GM23248 (cell line): ENCODE results near the gene WDR75. TPM values are rescaled to one million over a fixed set of nuclear protein-coding genes. Genes with fewer than 3 reads are reported as not detected.
"Not testable (repeated sequence)": the region's sequence is repeated elsewhere in the genome, so short reads cannot be mapped to it uniquely, and the experiment has no call there.

Experiments used
- DNase-seq: peaks from one replicate; pipeline ENCODE4 v3.0.0-alpha.2; 2015
- H2AFZ ChIP-seq: fragments of 200-600 bp; sonication (generic); 2 replicates; pipeline ENCODE4 v1.6.1; 2016; ENCODE audit warnings: antibody characterized with exemption
- H3F3A ChIP-seq: fragments of 200-600 bp; sonication (generic); 2 replicates; pipeline ENCODE4 v1.6.1; 2016; ENCODE audit warnings: mild to moderate bottlenecking, antibody characterized with exemption, mixed run types; ENCODE audit not compliant: insufficient read depth
- H3K27ac ChIP-seq: fragments of 200-600 bp; sonication (generic); 2 replicates; pipeline ENCODE4 v1.5.1; 2016; ENCODE audit warnings: mild to moderate bottlenecking
- H3K27me3 ChIP-seq: fragments of 200-600 bp; sonication (generic); replicated peaks from 2 replicates; pipeline ENCODE4 v1.6.1; 2016; ENCODE audit warnings: mild to moderate bottlenecking; ENCODE audit not compliant: insufficient read depth
- H3K36me3 ChIP-seq: fragments of 200-600 bp; sonication (generic); 2 replicates; pipeline ENCODE4 v1.6.1; 2016; ENCODE audit warnings: low read depth, mild to moderate bottlenecking
- H3K4me1 ChIP-seq: fragments of 200-600 bp; sonication (generic); 2 replicates; pipeline ENCODE4 v1.6.1; 2016; ENCODE audit warnings: mild to moderate bottlenecking; ENCODE audit not compliant: insufficient read depth
- H3K4me2 ChIP-seq: fragments of 200-600 bp; sonication (generic); one replicate; pipeline ENCODE4 v1.6.1; 2016; ENCODE audit warnings: mild to moderate bottlenecking; ENCODE audit not compliant: unreplicated experiment
- H3K4me3 ChIP-seq: fragments of 200-600 bp; sonication (generic); 2 replicates; pipeline ENCODE4 v1.5.1; 2016; ENCODE audit warnings: mild to moderate bottlenecking
- H3K79me2 ChIP-seq: fragments of 200-600 bp; sonication (generic); 2 replicates; pipeline ENCODE4 v1.6.1; 2016; ENCODE audit warnings: mild to moderate bottlenecking; ENCODE audit not compliant: insufficient read depth
- H3K9ac ChIP-seq: fragments of 200-600 bp; sonication (generic); 2 replicates; pipeline ENCODE4 v1.6.1; 2016; ENCODE audit warnings: mild to moderate bottlenecking
- H3K9me2 ChIP-seq: fragments of 200-600 bp; sonication (generic); 2 replicates; pipeline ENCODE4 v1.6.1; 2016; ENCODE audit warnings: mixed run types, mild to moderate bottlenecking, moderate library complexity; ENCODE audit not compliant: insufficient read depth
- H3K9me3 ChIP-seq: fragments of 200-600 bp; sonication (generic); one replicate; pipeline ENCODE4 v1.6.1; 2017; ENCODE audit warnings: low read depth
- H4K20me1 ChIP-seq: fragments of 200-600 bp; sonication (generic); 2 replicates; pipeline ENCODE4 v1.6.0; 2016; ENCODE audit not compliant: insufficient read depth
- EZH2 ChIP-seq: fragments of 200-600 bp; sonication (generic); IDR thresholded peaks from 2 replicates; pipeline ENCODE4 v1.6.1; 2018; ENCODE audit warnings: antibody characterized with exemption, mild to moderate bottlenecking; ENCODE audit not compliant: insufficient read depth, poor library complexity, severe bottlenecking
- EZH2phosphoT487 ChIP-seq: fragments of 200-600 bp; sonication (generic); IDR thresholded peaks from 2 replicates; pipeline ENCODE4 v1.6.1; 2018; ENCODE audit warnings: antibody characterized with exemption, moderate library complexity, mild to moderate bottlenecking, low read depth; ENCODE audit not compliant: insufficient read depth
- WGBS, 2 experiments: methylation state at CpG; one replicate each; pipeline ENCODE4 v1.1.6; 2015 to 2017; ENCODE audit warnings: low lambda C conversion rate in 2 of 2, low coverage in 1 of 2; ENCODE audit errors: missing lambda C conversion rate in 2 of 2; 5-methylcytosine and 5-hydroxymethylcytosine counted together
- in situ Hi-C: fragments of 300-500 bp; cut with MboI; formaldehyde crosslinking; loops from 2 replicates; pipeline ENCODE4 v1.15.0; 2020
- polyA plus RNA-seq: library from polyadenylated mRNA; unstranded; fragments of >200 nt; fragmentation: Nextera tagmentation; extraction: Ambion mirVana; gene quantifications from 2 replicates; pipeline ENCODE4 v1.2.1, GENCODE V29; 2016
- total RNA-seq: library from RNA; depleted of rRNA; stranded (reverse); fragments of >200 nt; shearing (Covaris generic); gene quantifications from 2 replicates; pipeline ENCODE4 v1.2.3, GENCODE V29; 2014

The WDR75 gene
- total and polyA plus RNA-seq, 2 experiments from 2014 or later, result 25.8 to 44.1 TPM

DNA sequence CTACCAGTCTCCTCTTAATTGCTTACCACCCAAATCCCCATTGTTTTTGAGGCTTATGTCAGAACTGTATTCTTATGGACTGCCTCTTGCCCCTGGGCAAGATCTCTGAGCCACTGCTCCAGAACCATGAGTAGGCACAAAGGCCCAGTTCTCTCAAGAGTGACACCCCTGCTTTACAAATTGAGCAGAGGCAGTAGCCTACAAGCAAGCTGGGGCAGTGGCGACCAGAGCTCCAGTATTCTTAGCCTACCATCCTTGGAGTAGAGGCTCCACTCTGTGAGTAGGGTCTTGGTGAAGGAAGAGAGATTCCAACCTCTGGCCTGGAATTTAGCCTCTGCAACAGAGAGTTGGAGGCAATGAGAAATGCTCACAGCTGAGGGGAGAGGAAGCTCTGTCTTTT is 36.5 kb downstream of the WDR75 start:
- Histone ChIP-seq H3K9me2 (no peaks in the 10 kb centered on the region), H3K4me3 (no peak overlapping the region), H3K4me1 (no peaks in the 10 kb centered on the region), H3K9ac (no peak overlapping the region), H4K20me1 (no peaks in the 10 kb centered on the region), H3K36me3 (peaks cover 38% of the 10 kb centered on the region), H3K79me2 (no peaks in the 10 kb centered on the region), H2AFZ (no peak overlapping the region), H3K27ac (no peak overlapping the region), H3F3A (0 out of 2 replicates have a peak, but pooled peaks cover 4% of the 10 kb centered on the region), H3K27me3 (no peaks in the 10 kb centered on the region), H3K9me3 (no peaks in the 10 kb centered on the region), H3K4me2 (no peak overlapping the region)
- no peak for TF ChIP-seq EZH2
- TF ChIP-seq EZH2phosphoT487, result no peak
- in situ Hi-C loops, result no loop called here
- 100% methylated on average over 1 of the region's 1 CpG for WGBS, 2 experiments
- DNase-seq, result no peak

DNA sequence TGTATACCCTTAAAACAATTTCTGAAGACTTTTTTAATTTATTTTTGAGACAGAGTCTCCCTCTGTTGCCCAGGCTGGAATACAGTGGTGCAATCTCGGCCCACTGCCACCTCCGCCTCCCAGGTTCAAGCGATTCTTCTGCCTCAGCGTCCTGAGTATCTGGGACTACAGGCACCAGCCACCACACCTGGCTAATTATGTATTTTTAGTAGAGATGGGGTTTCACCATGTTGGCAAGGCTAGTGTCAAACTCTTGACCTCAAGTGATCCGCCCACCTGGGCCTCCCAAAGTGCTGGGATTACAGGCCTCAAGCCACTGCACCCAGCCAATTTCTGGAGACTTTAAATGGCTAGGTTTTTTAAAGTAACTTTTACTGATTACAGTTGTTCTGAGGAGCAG is 37.0 kb downstream of the WDR75 start:
- H4K20me1 ChIP-seq, in situ Hi-C loops, H3K9ac ChIP-seq, H3K79me2 ChIP-seq, H3K9me2 ChIP-seq, DNase-seq, H3K4me2 ChIP-seq, H3K9me3 ChIP-seq, H3F3A ChIP-seq, H3K4me3 ChIP-seq, H3K27ac ChIP-seq, H3K27me3 ChIP-seq, H2AFZ ChIP-seq, H3K4me1 ChIP-seq: not testable (repeated sequence)
- H3K36me3 ChIP-seq, result peaks cover 35% of the 10 kb centered on the region
- WGBS, 2 experiments, result 93 to 99% methylated on average over 5 of the region's 5 CpGs

DNA sequence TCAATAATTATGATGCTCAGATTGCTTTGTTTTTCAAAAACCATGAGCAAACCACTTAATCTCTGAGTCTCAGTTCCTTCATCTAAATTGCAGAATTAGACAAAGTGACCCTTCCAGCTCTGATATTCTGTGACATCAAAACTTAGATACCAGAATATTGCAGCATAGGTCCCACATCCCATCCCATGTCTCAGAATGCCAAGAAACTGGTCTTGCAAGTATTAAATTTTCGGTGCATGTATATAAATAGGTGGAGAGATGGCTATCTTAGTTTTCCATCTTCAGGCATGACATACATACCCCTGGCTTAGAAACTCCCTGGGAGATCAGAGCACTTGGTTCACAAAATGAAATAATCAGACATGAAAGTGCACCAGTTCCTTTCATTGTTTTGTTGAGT is 39.8 kb downstream of the WDR75 start:
- WGBS, 2 experiments, result 32 to 46% methylated on average over 1 of the region's 1 CpG
- no peak overlapping the region for H3K4me2 ChIP-seq
- no peaks in the 10 kb centered on the region for H4K20me1 ChIP-seq
- H3K79me2 ChIP-seq, result no peaks in the 10 kb centered on the region
- H2AFZ ChIP-seq, result no peak overlapping the region
- in situ Hi-C loops, result no loop called here
- 0 out of 2 replicates have a peak, but pooled peaks cover 4% of the 10 kb centered on the region for H3F3A ChIP-seq
- no peaks in the 10 kb centered on the region for H3K9me3 ChIP-seq
- TF ChIP-seq EZH2, result no peak
- no peak for TF ChIP-seq EZH2phosphoT487
- no peak for DNase-seq
- H3K4me3 ChIP-seq, result no peak overlapping the region
- H3K9me2 ChIP-seq, result no peaks in the 10 kb centered on the region
- no peak overlapping the region for H3K27ac ChIP-seq
- no peak overlapping the region for H3K9ac ChIP-seq
- no peaks in the 10 kb centered on the region for H3K27me3 ChIP-seq
- peaks cover 11% of the 10 kb centered on the region; the same call in 1 of the 2 replicates for H3K36me3 ChIP-seq
- no peaks in the 10 kb centered on the region for H3K4me1 ChIP-seq

DNA sequence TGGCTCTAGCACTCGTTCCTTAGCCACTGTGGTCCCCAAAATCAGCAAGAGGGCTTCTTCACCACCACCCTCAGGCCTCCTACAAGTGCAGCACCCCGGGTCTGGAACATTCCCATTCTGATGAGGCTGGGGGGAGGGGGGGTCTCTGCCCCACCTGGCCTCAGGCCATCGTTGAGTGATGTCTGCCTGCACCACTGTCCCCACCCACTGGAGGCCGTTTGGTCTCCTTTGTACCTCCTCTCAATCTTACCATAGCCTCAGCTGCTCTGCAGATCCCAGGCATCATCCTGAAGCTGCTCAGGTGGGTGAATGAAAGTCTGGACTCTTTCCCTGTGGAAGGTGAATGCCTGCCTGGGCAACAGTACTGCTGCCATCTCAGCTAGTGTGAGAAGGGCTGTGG is 42.3 kb downstream of the WDR75 start:
- H4K20me1 ChIP-seq, result no peaks in the 10 kb centered on the region
- in situ Hi-C loops, result no loop called here
- no peak overlapping the region for H3K4me3 ChIP-seq
- no peak for DNase-seq
- no peaks in the 10 kb centered on the region for H3K36me3 ChIP-seq
- H3K4me1 ChIP-seq, result no peaks in the 10 kb centered on the region
- H2AFZ ChIP-seq, result no peak overlapping the region
- H3K9ac ChIP-seq, result no peak overlapping the region
- H3K79me2 ChIP-seq, result no peaks in the 10 kb centered on the region
- no peaks in the 10 kb centered on the region for H3K9me3 ChIP-seq
- TF ChIP-seq EZH2phosphoT487 (no peak), EZH2 (no peak)
- H3K4me2 ChIP-seq, result no peak overlapping the region
- H3K27ac ChIP-seq, result no peak overlapping the region
- no peaks in the 10 kb centered on the region for H3K9me2 ChIP-seq
- no peaks in the 10 kb centered on the region for H3K27me3 ChIP-seq
- WGBS, 2 experiments, result 46 to 50% methylated on average over 4 of the region's 4 CpGs
- 0 out of 2 replicates have a peak, but pooled peaks cover 4% of the 10 kb centered on the region for H3F3A ChIP-seq
